Progenitor cell of endocrine pancreas (in vitro differentiated cells): ENCODE results near the gene ARHGAP19. TPM values are rescaled to one million over a fixed set of nuclear protein-coding genes. Genes with fewer than 3 reads are reported as not detected.

Experiments used
- DNase-seq: peaks from one replicate; pipeline ENCODE4 v3.0.0; 2021; ENCODE audit warnings: low spot score; ENCODE audit not compliant: unreplicated experiment
- H3K27ac Mint-ChIP-seq: 2 replicates; pipeline ENCODE4 v1.8.0; 2021; ENCODE audit warnings: mild to moderate bottlenecking, moderate library complexity, mixed read lengths
- H3K27me3 Mint-ChIP-seq: 2 replicates; pipeline ENCODE4 v1.8.0; 2021; ENCODE audit warnings: mixed read lengths
- H3K36me3 Mint-ChIP-seq: 2 replicates; pipeline ENCODE4 v1.8.0; 2022; ENCODE audit warnings: mixed read lengths; ENCODE audit not compliant: insufficient read depth
- H3K4me1 Mint-ChIP-seq: 2 replicates; pipeline ENCODE4 v1.8.0; 2021; ENCODE audit warnings: low read depth, mixed read lengths
- H3K4me3 Mint-ChIP-seq: 2 replicates; pipeline ENCODE4 v1.8.0; 2021; ENCODE audit warnings: low read depth, mild to moderate bottlenecking, moderate library complexity, mixed read lengths
- H3K9me3 Mint-ChIP-seq: 2 replicates; pipeline ENCODE4 v1.8.0; 2021; ENCODE audit warnings: low read depth, mixed read lengths
- CTCF ChIP-seq: fragments of 200-600 bp; sonication (generic); IDR thresholded peaks from one replicate; pipeline ENCODE4 v1.5.0; 2021; ENCODE audit warnings: antibody characterized with exemption, mild to moderate bottlenecking; ENCODE audit not compliant: unreplicated experiment
- total RNA-seq: library from RNA; stranded (reverse); gene quantifications from 2 replicates; pipeline ENCODE4 v1.2.1, GENCODE V29; 2021

The ARHGAP19 gene
- total RNA-seq, 1 donor from 2014 or later, result 21.1 TPM

- DNase-seq, result no peak
- Mint-ChIP-seq H3K9me3 (no peaks in the 10 kb centered on the region), H3K36me3 (peaks cover 10% of the 10 kb centered on the region)
These were observed 31.3 kb downstream of the ARHGAP19 start for GRCh38 chr10:97261183-97261582.

DNA sequence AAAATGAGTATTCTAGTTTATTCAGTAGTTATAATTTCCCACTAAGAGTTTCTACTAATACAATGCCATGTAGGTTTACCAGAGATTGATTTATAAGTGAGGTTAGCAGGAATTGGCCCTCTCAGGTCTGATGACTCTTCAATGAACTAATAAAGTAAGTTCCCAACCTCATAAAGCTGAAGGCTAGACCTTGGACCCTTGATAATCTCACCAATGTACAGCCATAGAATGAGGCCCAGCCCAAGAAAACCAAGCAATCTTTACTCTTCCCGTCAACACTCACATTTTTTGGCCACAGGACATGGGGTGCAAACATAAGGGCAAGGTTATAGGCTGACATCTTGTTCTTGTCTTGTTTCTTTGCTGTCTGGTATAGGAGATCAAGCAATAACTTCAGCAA is 33.3 kb downstream of the ARHGAP19 start:
- no peaks in the 10 kb centered on the region for H3K27me3 Mint-ChIP-seq
- no peak overlapping the region for H3K27ac Mint-ChIP-seq
- no peak overlapping the region for H3K4me3 Mint-ChIP-seq
- H3K4me1 Mint-ChIP-seq, result no peaks in the 10 kb centered on the region
- no peak for DNase-seq
- no peaks in the 10 kb centered on the region for H3K9me3 Mint-ChIP-seq
- TF ChIP-seq CTCF, result no peak
- peaks cover 23% of the 10 kb centered on the region for H3K36me3 Mint-ChIP-seq

More at GRCh38 chr10:97261183-97261582, 31.3 kb downstream of the ARHGAP19 start:
- Mint-ChIP-seq H3K27ac (no peak overlapping the region), H3K27me3 (no peaks in the 10 kb centered on the region), H3K4me3 (no peak overlapping the region), H3K4me1 (no peaks in the 10 kb centered on the region)
- TF ChIP-seq CTCF, result no peak

DNA sequence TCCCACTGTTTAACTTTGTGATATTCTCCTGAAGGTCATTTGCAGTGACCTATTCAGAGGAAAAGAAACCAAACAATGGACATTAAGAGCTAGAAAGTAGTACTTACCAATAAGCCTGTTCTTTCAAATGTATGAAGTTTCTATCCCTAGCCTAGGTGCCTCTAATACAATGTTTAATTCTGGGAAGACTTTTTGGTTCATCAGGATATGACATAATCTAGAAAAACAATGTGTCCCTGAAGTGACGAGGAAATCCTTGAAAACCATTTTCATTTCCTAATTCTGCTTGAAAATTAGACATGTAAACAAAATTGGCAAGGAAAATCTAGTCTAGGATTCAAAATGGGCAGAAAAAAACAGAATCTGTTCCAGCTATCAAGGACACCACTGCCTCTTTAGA is 36.1 kb downstream of the ARHGAP19 start:
- Mint-ChIP-seq H3K4me1 (no peaks in the 10 kb centered on the region), H3K36me3 (peaks cover 30% of the 10 kb centered on the region), H3K27me3 (no peaks in the 10 kb centered on the region), H3K9me3 (no peaks in the 10 kb centered on the region), H3K4me3 (no peak overlapping the region), H3K27ac (no peak overlapping the region)
- no peak for TF ChIP-seq CTCF
- DNase-seq, result no peak

GRCh38 chr10:97255512-97256293 is 36.7 kb downstream of the ARHGAP19 start:
- H3K27me3 Mint-ChIP-seq, result no peaks in the 10 kb centered on the region
- no peak for TF ChIP-seq CTCF
- no peak overlapping the region for H3K27ac Mint-ChIP-seq
- H3K4me1 Mint-ChIP-seq, result no peaks in the 10 kb centered on the region
- H3K9me3 Mint-ChIP-seq, result no peaks in the 10 kb centered on the region
- peaks cover 30% of the 10 kb centered on the region for H3K36me3 Mint-ChIP-seq
- no peak for DNase-seq
- no peak overlapping the region for H3K4me3 Mint-ChIP-seq

DNA sequence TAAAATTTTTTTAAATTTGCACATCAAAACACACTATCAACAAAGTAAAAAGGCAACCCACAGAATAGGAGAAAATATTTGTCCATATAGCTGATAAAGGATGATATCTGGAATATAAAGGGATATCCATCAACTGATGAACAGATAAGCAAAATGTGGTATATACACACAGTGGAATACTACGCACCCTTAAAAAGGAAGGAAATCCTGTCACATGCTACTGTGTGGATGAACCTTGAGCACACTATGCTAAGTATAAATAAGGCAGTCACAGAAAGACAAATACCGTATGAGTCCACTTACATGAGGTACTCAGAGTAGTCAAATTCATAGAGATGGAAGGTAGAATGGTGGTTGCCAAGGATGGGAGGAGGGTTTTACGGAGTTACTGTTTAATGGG is 37.7 kb downstream of the ARHGAP19 start:
- DNase-seq, result no peak
- H3K27me3 Mint-ChIP-seq, result no peaks in the 10 kb centered on the region
- H3K27ac Mint-ChIP-seq, result no peak overlapping the region
- no peak overlapping the region for H3K4me3 Mint-ChIP-seq
- H3K36me3 Mint-ChIP-seq, result peaks cover 32% of the 10 kb centered on the region
- no peak for TF ChIP-seq CTCF
- H3K9me3 Mint-ChIP-seq, result no peaks in the 10 kb centered on the region
- no peaks in the 10 kb centered on the region for H3K4me1 Mint-ChIP-seq
